Immature natural killer cell (primary cell): ENCODE results near the gene PALD1. TPM values are rescaled to one million over a fixed set of nuclear protein-coding genes. Genes with fewer than 3 reads are reported as not detected.

Source experiments
- DNase-seq, 3 donors: peaks; one replicate each; pipeline ENCODE4 v3.0.0; 2022; ENCODE audit warnings: mixed read lengths in 1 of 3
- H3K27ac Mint-ChIP-seq, 6 donors: one replicate each; pipeline ENCODE4 v1.8.0; 2020; ENCODE audit warnings: mixed read lengths in 6 of 6, mild to moderate bottlenecking in 5 of 6, inconsistent platforms in 4 of 6, moderate library complexity in 3 of 6
- H3K27me3 Mint-ChIP-seq, 3 donors: one replicate each; pipeline ENCODE4 v1.8.0; 2020 to 2021; ENCODE audit warnings: low read depth in 3 of 3, mild to moderate bottlenecking in 3 of 3, mixed read lengths in 3 of 3, moderate library complexity in 3 of 3, inconsistent platforms in 1 of 3
- H3K36me3 Mint-ChIP-seq, 3 donors: one replicate each; pipeline ENCODE4 v1.8.0; 2020; ENCODE audit warnings: mixed read lengths in 3 of 3, inconsistent platforms in 2 of 3, mild to moderate bottlenecking in 2 of 3
- H3K4me1 Mint-ChIP-seq, 2 donors: one replicate each; pipeline ENCODE4 v1.8.0; 2020; ENCODE audit warnings: inconsistent platforms in 2 of 2, mild to moderate bottlenecking in 2 of 2, mixed read lengths in 2 of 2, moderate library complexity in 1 of 2
- H3K4me3 Mint-ChIP-seq, 5 donors: one replicate each; pipeline ENCODE4 v1.8.0; 2020; ENCODE audit warnings: mild to moderate bottlenecking in 5 of 5, mixed read lengths in 5 of 5, inconsistent platforms in 3 of 5, moderate library complexity in 3 of 5
- H3K9me3 Mint-ChIP-seq, 6 donors: one replicate each; pipeline ENCODE4 v1.8.0; 2020; ENCODE audit warnings: mild to moderate bottlenecking in 6 of 6, mixed read lengths in 6 of 6, inconsistent platforms in 4 of 6, moderate library complexity in 3 of 6
- polyA plus RNA-seq, 3 donors: library from polyadenylated mRNA; unstranded; fragments of 300-500 nt; fragmentation: Illumina TruSeq; gene quantifications; one replicate each; pipeline ENCODE4 v1.2.3, GENCODE V29; 2021

PALD1 gene
- polyA plus RNA-seq, result 1 to 10 TPM in 1 of 3 donors, under 1 TPM in 2; 0.12 to 2.2 (median 0.14) TPM

DNA sequence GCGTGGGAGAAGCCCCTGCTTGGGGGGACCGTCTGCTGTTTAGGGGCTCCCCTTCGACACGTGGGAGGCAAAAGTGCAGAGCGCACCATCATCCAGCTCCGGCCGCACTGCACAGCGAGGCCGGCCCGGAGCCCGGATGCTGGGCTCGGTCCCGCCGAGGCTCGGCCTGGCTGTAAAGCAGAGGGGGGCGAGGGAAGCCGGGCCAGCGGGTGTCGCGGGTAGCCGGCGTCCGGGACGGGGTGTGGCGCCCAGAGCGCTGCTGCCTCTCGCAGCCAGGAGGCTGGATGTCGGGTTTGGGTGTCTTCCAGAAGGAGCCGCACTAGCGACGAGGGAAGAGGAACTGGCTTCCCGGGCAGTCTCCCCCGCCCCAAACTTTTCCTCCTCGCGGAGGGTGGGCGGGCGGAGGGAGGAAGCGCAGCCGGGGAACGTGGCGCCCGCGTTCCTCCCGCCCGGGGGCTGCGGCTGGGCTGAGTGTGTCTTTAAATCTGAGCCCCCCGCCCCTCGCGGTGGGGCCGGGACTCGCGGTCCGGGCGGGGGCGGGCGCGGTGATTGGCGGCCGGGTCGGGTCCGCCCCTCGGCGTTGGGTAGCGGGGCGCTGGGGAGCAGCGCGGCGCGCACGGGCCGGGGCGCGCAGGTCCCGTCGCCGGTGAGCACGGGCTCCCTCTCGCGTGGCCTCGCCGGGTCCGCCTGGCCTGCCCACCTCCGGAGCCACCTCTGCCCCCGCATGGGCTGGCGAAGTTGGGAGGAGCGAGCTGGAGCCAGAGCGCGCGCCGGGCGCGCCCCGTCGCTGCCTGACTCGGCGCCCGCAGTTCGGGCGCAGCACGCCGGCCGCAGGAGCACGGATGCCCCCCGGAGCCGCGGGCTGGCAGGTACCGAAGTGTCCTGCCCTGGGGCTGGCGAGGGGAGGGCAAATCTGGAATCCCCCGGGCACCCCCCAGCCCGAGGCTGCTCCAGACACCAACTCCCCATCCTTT is at the start of gene PALD1:
PALD1 (plus strand) TSS at position 577 of the 974 bp plus-strand sequence. CDS start 47,185 bp downstream, outside the sequence.
- H3K9me3 Mint-ChIP-seq, result no peaks in the 10 kb centered on the region
- H3K4me1 Mint-ChIP-seq, result peaks cover 29 to 35% of the 10 kb centered on the region in 2 donors
- H3K27ac Mint-ChIP-seq, result peak within 1 kb of the TSS in 2 of 6 donors; percentile 4 to 42
- peaks cover 2 to 13% (median 4%) of the 10 kb centered on the region in 3 donors for H3K27me3 Mint-ChIP-seq
- H3K4me3 Mint-ChIP-seq, result peak within 1 kb of the TSS; percentile 69 to 78 (median 73)
- peak in 2 of 3 donors; percentile 21 to 23 for DNase-seq
- no peaks in the 10 kb centered on the region for H3K36me3 Mint-ChIP-seq

DNA sequence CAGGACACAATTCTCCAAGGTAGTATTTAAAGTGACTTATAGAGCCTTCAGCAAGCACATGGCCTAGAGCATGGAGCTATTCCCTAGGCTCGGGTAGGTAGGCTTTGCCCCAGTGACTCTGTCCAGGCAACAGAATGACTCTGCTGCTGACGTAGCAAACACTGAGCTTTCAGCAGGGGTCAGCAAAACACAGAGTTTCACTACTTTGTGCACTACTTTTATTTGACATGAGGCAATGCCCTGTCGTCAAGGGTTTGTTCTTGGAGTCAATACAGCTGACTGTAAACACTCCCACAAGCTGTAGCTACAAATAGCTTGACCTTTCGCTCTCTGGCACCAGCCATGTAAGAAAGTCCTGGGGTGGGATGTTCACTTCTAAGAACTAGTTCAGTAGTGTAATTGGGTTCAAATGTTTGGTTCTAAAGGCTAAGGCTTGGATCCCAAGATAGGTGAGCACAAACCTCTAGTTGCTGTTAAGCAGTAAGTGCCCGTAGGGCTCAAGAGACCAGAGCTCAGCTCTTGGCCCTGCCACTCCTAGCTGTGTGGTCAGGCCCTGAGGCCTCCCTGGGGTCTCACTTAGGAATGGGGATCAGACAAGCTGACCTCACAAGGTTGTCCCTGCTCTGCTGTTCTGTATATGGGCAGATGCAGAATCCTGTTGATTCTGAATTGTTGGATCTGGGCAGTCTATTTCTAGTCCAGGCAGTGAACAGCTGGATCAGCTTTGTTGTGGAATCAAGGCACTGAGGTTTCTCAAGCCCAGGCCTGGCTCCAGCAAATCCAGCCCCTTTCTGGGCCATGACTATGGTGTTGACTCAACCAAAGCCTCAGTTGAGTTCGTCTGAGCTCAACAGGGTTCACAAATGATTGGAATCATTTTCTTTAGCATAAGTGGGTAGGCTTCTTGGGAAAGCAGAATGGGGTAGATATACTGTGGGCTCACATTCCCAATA is 47.8 kb upstream of the PALD1 start:
- no peak for DNase-seq
- no peak overlapping the region for H3K4me3 Mint-ChIP-seq
- H3K36me3 Mint-ChIP-seq, result peaks cover 3 to 9% (median 7%) of the 10 kb centered on the region in 3 donors
- H3K27ac Mint-ChIP-seq, result peak overlapping the region in 1 of 6 donors; percentile 39
- peaks cover 22 to 23% of the 10 kb centered on the region in 2 donors for H3K4me1 Mint-ChIP-seq
- no peaks in the 10 kb centered on the region for H3K27me3 Mint-ChIP-seq
- no peaks in the 10 kb centered on the region for H3K9me3 Mint-ChIP-seq

DNA sequence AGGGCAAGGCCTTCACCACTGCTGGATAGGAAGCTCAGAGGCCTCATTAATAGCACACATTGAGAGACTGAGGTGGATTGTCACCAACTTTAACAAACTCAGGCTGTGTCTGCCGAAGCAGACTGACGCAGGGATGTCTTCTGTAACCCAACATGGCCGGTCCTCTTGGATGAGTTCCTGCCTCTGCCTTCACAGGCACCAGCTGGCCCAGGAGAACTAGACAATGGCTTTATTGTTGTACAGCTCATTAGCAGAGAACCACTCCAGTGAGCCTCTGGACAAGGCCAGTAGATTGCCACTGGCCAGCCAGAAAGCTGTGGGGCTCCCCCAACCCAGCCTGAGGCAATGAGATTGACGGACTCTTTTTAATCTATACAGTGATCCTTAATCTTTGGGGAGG is 46.5 kb upstream of the PALD1 start:
- no peak for DNase-seq
- no peaks in the 10 kb centered on the region for H3K27me3 Mint-ChIP-seq
- H3K27ac Mint-ChIP-seq, result no peak overlapping the region
- peaks cover 22 to 23% of the 10 kb centered on the region in 2 donors for H3K4me1 Mint-ChIP-seq
- peaks cover under 1 to 9% (median 9%) of the 10 kb centered on the region in 3 donors for H3K36me3 Mint-ChIP-seq
- peak overlapping the region in 1 of 5 donors; percentile 74 for H3K4me3 Mint-ChIP-seq
- H3K9me3 Mint-ChIP-seq, result no peaks in the 10 kb centered on the region

DNA sequence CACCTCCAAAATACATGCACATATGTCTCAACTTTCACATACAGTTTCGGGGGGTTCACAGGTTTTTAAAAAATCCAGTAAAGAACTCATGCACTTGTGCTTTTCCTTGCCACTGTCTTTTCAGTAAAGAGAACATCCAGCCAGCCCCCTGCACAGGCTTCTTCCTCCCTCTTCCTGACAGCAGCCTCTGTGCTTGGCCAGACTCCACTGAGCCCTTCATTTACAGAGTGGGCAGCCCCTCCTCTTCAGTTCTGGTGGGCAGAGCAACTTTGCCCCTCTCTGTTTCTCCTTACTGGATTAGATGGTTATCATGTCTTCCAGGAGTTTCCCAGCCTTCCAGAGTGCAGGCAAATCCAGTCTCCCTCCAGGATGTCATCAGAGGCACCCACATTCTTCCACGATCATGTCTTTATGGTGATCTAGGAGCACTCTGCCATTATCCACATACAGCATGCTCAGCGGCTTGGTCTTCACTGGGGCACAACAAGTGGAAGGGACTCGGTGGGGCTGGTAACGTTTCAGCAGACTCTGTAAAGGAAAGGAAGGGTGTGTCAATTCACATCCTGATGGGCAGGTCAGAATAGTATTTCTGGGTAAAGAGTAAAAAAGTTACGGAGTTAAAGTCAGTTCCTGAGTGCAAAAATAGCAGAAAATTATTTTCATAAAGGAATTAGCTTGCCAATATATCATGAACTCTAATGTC is 45.9 kb upstream of the PALD1 start:
- H3K27ac Mint-ChIP-seq, result peak overlapping the region in 5 of 6 donors; percentile 21 to 81 (median 67)
- no peaks in the 10 kb centered on the region for H3K9me3 Mint-ChIP-seq
- H3K36me3 Mint-ChIP-seq, result peaks cover 0 to 9% (median 9%) of the 10 kb centered on the region in 3 donors
- H3K4me1 Mint-ChIP-seq, result peaks cover 22 to 23% of the 10 kb centered on the region in 2 donors
- peak overlapping the region; percentile 15 to 74 (median 50) for H3K4me3 Mint-ChIP-seq
- no peak for DNase-seq
- H3K27me3 Mint-ChIP-seq, result no peaks in the 10 kb centered on the region

DNA sequence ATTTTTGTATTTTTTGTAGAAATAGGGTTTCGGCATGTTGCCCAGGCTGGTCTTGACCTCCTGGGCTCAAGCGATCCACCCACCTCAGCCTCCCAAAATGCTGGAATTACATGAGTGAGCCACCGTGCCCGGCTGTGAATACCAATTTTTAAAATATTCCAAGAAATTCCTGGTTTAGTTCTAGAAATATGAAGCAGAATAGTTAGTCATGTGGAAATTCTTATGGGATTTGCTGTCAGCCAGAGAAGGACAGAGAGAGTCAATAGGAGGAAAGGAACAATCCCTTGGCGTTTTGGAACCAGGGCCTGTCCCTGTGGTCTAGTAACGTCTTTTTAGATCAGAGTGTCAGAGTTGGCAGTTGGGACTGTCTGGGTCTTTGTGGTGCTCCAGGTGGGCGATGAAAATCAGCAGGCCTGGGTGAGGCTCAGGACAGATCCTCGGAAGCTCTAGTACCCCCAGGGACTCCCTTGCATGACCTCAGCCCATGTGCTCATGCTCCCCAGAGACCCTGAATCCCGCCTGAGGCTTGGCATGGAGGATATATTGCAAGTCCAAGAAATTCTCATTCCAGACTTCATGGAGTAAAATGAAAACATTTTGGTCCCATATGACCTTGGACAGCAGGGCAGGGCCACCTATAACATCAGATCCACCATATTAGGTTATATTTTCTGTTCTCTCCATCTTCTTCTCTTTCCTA is 44.8 kb upstream of the PALD1 start:
- no peak for DNase-seq
- no peaks in the 10 kb centered on the region for H3K9me3 Mint-ChIP-seq
- peak overlapping the region in 1 of 5 donors; percentile 10 for H3K4me3 Mint-ChIP-seq
- peaks cover 0 to 6% (median 4%) of the 10 kb centered on the region in 3 donors for H3K36me3 Mint-ChIP-seq
- H3K4me1 Mint-ChIP-seq, result peaks cover 22 to 23% of the 10 kb centered on the region in 2 donors
- H3K27me3 Mint-ChIP-seq, result no peaks in the 10 kb centered on the region
- peak overlapping the region in 1 of 6 donors; percentile 48 for H3K27ac Mint-ChIP-seq

DNA sequence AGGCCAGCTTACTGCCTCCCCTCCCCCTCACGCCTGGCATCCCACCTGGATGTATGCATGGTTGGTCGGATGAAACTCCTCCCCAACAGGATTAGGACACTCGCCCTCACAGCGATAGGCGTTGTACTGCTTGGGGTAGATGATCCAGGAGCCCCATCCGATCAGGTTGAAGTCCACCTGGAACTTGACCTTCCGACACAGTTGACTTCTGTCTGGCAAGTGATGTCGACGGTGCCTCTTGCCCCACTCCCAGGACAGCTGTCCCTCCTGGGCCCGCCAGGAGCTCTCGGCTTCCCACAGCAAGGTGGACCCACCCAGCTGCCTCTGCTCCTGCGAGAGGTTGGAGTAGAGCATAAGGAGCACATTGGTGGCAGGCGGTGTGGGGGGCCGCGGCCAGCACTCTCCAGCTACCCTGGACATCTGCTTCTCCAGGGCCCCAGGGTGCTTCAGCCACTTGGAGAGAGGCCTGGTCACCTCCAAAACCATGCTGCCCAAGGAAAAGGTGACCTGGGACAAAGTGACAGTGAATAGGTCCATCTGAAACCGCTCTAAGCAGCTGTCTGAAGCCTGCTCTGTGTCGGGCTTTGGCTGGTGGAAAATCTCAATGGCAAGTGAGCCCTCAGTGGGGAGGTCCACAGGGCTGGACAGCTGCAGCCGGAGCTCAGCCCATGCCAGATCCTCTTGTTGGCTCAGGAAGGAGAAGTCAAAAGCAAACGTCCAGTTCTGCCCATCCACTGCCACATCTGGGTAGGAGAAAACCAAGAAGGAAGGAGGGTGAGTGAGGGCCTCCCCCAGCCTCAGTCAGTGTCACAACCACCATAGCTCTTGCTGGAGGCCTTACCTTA is 43.1 kb upstream of the PALD1 start:
- DNase-seq, result no peak
- H3K27ac Mint-ChIP-seq, result no peak overlapping the region
- peaks cover 22 to 24% of the 10 kb centered on the region in 2 donors for H3K4me1 Mint-ChIP-seq

DNA sequence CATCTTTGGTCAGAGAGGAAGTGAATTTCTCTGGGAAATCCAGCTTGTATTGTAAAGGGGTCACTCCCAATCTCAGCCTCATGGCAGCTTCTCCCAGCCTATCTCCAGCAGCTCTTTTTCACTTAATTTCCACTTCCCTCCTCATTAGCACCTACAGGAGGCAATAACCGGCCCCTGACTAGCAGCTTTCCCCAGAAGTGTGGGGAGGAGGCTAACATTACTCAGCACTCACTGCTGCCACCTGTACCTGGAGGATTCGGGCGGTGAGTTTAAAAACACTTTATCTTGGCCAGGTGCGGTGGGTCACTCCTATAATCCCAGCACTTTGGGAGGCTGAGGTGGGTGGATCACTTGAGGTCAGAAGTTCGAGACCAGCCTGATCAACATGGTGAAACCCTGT is 40.8 kb upstream of the PALD1 start:
- no peak for DNase-seq
- peaks cover 0 to 14% (median 0%) of the 10 kb centered on the region in 3 donors for H3K36me3 Mint-ChIP-seq
- no peak overlapping the region for H3K27ac Mint-ChIP-seq
- H3K27me3 Mint-ChIP-seq, result peaks cover 7 to 15% (median 9%) of the 10 kb centered on the region in 3 donors
- no peaks in the 10 kb centered on the region for H3K9me3 Mint-ChIP-seq
- no peak overlapping the region for H3K4me3 Mint-ChIP-seq
- peaks cover 21 to 25% of the 10 kb centered on the region in 2 donors for H3K4me1 Mint-ChIP-seq

More for the DNA sequence above, 43.1 kb upstream of the PALD1 start:
- Mint-ChIP-seq H3K27me3 (peaks cover 3 to 6% (median 5%) of the 10 kb centered on the region in 3 donors), H3K4me3 (no peak overlapping the region), H3K9me3 (no peaks in the 10 kb centered on the region), H3K36me3 (peaks cover 0 to 6% (median 0%) of the 10 kb centered on the region in 3 donors)

DNA sequence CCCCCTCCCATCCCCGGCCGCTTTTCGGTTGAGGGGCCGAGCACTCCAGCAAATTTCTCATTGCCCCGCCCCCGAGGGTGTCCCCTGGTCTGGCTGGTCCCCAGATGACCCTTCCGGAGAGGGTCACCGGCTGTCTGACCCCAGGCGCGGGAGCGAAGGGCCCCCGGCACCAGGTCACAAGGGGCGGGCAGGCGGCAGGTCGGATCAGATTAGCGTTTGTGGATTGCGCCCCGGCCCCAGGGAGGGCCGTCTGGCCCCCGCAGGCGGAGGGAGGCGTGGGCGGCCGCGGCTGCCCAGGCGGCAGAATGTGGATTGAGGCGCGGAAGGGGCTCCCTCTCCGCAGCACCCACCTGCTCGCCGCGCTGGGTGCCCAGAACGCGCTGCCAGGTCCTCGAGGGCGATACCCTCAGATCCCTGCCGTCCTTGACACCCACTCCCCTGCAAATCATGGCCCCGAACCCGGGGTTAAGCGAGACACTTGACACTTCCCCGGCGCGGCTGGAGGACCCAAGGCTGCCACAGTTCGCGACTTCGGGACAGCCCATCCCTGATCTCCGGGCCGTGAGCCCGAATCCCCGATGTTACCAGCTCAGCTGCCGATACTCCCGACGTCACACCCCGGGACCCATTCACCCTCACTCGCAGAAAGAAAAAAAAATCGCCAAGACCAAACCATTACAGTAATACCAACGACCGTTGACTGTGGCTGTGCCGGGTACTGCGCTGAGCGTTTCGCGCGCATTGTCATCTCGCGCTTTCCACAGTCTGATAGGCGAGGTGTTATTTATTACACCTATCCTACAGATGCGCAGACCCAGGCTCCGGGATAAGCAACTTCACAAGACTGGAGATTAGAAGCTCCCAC is 38.0 kb upstream of the PALD1 start:
- Mint-ChIP-seq H3K27ac (no peak overlapping the region), H3K36me3 (peaks cover 0 to 14% (median 0%) of the 10 kb centered on the region in 3 donors), H3K9me3 (no peaks in the 10 kb centered on the region), H3K4me3 (peak overlapping the region; percentile 40 to 73 (median 70)), H3K27me3 (peaks cover 11 to 16% (median 12%) of the 10 kb centered on the region in 3 donors), H3K4me1 (peaks cover 9 to 13% of the 10 kb centered on the region in 2 donors)
- DNase-seq, result no peak

DNA sequence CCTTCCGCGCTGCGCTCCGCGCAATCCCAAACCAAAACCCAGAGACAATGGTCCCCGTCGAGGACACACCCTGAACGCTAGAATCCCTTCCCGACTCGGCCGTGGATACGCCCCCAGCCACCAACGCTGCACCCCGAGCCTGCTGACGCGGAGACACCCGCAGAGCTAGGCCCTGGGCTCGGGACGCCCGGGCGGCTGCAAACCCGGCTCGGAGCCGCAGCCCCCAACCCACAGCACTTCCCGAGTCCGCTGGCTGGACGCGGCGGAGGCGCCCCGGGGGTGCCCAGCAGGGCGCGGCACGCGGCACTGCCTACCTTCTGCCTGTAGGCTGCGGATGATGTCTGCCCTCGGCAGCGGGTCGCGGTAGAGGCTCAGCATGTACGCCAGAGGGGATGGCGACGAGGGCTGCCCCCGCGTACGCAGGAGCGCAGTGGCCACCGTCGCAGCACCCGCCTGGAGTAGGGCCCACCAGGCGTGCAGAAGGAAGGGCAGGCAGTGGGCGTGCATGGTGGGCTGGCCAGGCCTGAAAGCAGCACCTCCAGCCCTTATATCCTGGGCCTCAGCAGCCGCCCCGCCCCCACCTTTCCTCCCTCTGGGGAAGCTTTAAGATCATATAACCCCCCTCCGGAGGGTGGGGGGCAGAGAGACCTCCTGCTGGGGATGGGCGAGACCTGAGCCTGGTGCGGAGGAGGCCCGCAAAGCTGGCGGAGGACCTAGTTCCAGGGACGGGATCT is 37.2 kb upstream of the PALD1 start, which contains the start of gene NODAL:
NODAL (minus strand) TSS at position 521 of the 734 bp plus-strand sequence; CDS start at position 507, 14 bp downstream.
- H3K27me3 Mint-ChIP-seq, result peaks cover 11 to 16% (median 12%) of the 10 kb centered on the region in 3 donors
- no peak within 1 kb of the TSS for H3K27ac Mint-ChIP-seq

DNA sequence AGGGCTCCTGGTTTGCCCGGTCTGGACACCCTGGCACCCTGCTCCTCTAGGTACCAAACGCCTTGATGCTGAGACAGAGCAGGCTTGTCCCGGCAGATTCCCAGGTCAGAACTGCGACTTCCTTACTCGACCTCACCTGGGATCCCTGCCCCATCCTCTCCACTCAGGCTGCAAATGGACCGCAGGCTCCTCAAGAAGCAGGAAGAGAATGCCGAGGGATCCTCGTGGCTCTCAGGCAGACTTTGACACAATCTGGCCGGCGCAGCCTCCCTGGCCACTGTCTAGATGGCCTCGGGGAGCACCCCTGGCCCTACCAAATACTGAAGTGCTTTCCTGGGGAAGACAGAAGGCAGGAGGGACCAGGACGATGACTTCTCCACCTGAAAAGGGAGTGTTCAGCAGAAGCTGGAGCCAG is 36.7 kb upstream of the PALD1 start:
- Mint-ChIP-seq H3K36me3 (peaks cover 0 to 9% (median 0%) of the 10 kb centered on the region in 3 donors), H3K27ac (no peak overlapping the region), H3K9me3 (no peaks in the 10 kb centered on the region), H3K4me1 (peaks cover 9 to 13% of the 10 kb centered on the region in 2 donors), H3K27me3 (peaks cover 11 to 16% (median 12%) of the 10 kb centered on the region in 3 donors), H3K4me3 (peak overlapping the region in 1 of 5 donors; percentile 3)
- DNase-seq, result no peak

More for the DNA sequence above, 37.2 kb upstream of the PALD1 start, which contains the start of gene NODAL:
- Mint-ChIP-seq H3K9me3 (no peaks in the 10 kb centered on the region), H3K4me3 (peak within 1 kb of the TSS; percentile 40 to 73 (median 70)), H3K36me3 (peaks cover 0 to 14% (median 0%) of the 10 kb centered on the region in 3 donors), H3K4me1 (peaks cover 9 to 13% of the 10 kb centered on the region in 2 donors)
- no peak for DNase-seq
